SK-N-SH treated with all-trans-retinoic acid at 6 μM for 48 hours (cell line): Measurements from ENCODE around the gene FAM78B.

Source experiments
- ATAC-seq: fragments of 200-7000 bp; cut with Tn5 transposase; 3 replicates; pipeline ENCODE4 v1.9.1; 2020; ENCODE audit warnings: mild to moderate bottlenecking, moderate library complexity
- BACH2 ChIP-seq: fragments of 250-450 bp; sonication (Bioruptor Pico); IDR thresholded peaks from 2 replicates; pipeline ENCODE4 v1.9.0; 2021; ENCODE audit warnings: mild to moderate bottlenecking, borderline replicate concordance
- CSDC2 ChIP-seq: fragments of 250-450 bp; sonication (Bioruptor Pico); IDR thresholded peaks from 2 replicates; pipeline ENCODE4 v1.5.0; 2020; ENCODE audit warnings: mild to moderate bottlenecking, moderate library complexity
- ESRRG ChIP-seq: fragments of 250-450 bp; sonication (Bioruptor Pico); IDR thresholded peaks from 2 replicates; pipeline ENCODE4 v1.6.1; 2021; ENCODE audit warnings: mild to moderate bottlenecking
- GLIS3 ChIP-seq: fragments of 250-450 bp; sonication (Bioruptor Pico); IDR thresholded peaks from 2 replicates; pipeline ENCODE4 v1.5.0; 2020; ENCODE audit warnings: mild to moderate bottlenecking, moderate library complexity
- ISL1 ChIP-seq: fragments of 250-450 bp; sonication (Bioruptor Pico); IDR thresholded peaks from 2 replicates; pipeline ENCODE4 v2.1.2; 2022; ENCODE audit warnings: mild to moderate bottlenecking, moderate library complexity
- OSR1 ChIP-seq: fragments of 250-450 bp; sonication (Bioruptor Pico); IDR thresholded peaks from 2 replicates; pipeline ENCODE4 v1.8.0; 2022; ENCODE audit warnings: moderate library complexity, mild to moderate bottlenecking, inconsistent platforms
- PPARA ChIP-seq: fragments of 250-450 bp; sonication (Bioruptor Pico); IDR thresholded peaks from 2 replicates; pipeline ENCODE4 v1.5.0; 2020; ENCODE audit warnings: mild to moderate bottlenecking, borderline replicate concordance
- SNAI2 ChIP-seq: fragments of 250-450 bp; sonication (Bioruptor Pico); IDR thresholded peaks from 2 replicates; pipeline ENCODE4 v1.5.0; 2020; ENCODE audit warnings: mild to moderate bottlenecking, moderate library complexity
- TCF4 ChIP-seq: fragments of 250-450 bp; sonication (Bioruptor Pico); IDR thresholded peaks from 2 replicates; pipeline ENCODE4 v1.8.0; 2021; ENCODE audit warnings: mild to moderate bottlenecking, moderate library complexity, borderline replicate concordance
- TOX ChIP-seq: fragments of 250-450 bp; sonication (Bioruptor Pico); IDR thresholded peaks from 2 replicates; pipeline ENCODE4 v1.8.0; 2021; ENCODE audit warnings: mild to moderate bottlenecking, moderate library complexity, borderline replicate concordance
- TSHZ2 ChIP-seq: fragments of 250-450 bp; sonication (Bioruptor Pico); IDR thresholded peaks from 2 replicates; pipeline ENCODE4 v1.5.0; 2020; ENCODE audit warnings: mild to moderate bottlenecking, moderate library complexity
- ZC3H10 ChIP-seq: fragments of 250-450 bp; sonication (Bioruptor Pico); IDR thresholded peaks from 2 replicates; pipeline ENCODE4 v1.5.1; 2021; ENCODE audit warnings: mild to moderate bottlenecking, moderate library complexity
- ZFP3 ChIP-seq: fragments of 250-450 bp; sonication (Bioruptor Pico); IDR thresholded peaks from 2 replicates; pipeline ENCODE4 v1.5.0; 2020; ENCODE audit warnings: mild to moderate bottlenecking, moderate library complexity
- ZFP30 ChIP-seq: fragments of 450-650 bp; formaldehyde crosslinking; IDR thresholded peaks from 2 replicates; pipeline ENCODE4 v1.5.0; 2022; ENCODE audit warnings: mild to moderate bottlenecking, moderate library complexity
- ZNF565 ChIP-seq: fragments of 450-650 bp; formaldehyde crosslinking; conservative IDR thresholded peaks from 2 replicates; pipeline ENCODE4 v1.5.0; 2020; ENCODE audit warnings: low read depth, mild to moderate bottlenecking, moderate library complexity
- ZNF70 ChIP-seq: fragments of 450-650 bp; formaldehyde crosslinking; IDR thresholded peaks from 2 replicates; pipeline ENCODE4 v1.5.0; 2020; ENCODE audit warnings: mild to moderate bottlenecking, moderate library complexity
- ZNF8 ChIP-seq: fragments of 450-650 bp; formaldehyde crosslinking; IDR thresholded peaks from 2 replicates; pipeline ENCODE4 v1.5.0; 2020; ENCODE audit warnings: mild to moderate bottlenecking, moderate library complexity
- TF ChIP-seq, protein P1 (sequence below): fragments of 250-450 bp; sonication (Bioruptor Pico); IDR thresholded peaks from 2 replicates; pipeline ENCODE4 v1.5.1; 2020; ENCODE audit warnings: low read depth, mild to moderate bottlenecking, moderate library complexity
- TF ChIP-seq, protein P2 (sequence below): fragments of 250-450 bp; sonication (Bioruptor Pico); IDR thresholded peaks from 2 replicates; pipeline ENCODE4 v1.8.0; 2020; ENCODE audit warnings: mild to moderate bottlenecking, moderate library complexity, borderline replicate concordance

FAM78B gene

GRCh38 chr1:166086113-166086883 is 80.5 kb downstream of the FAM78B start:
- TF ChIP-seq, protein P1, sequence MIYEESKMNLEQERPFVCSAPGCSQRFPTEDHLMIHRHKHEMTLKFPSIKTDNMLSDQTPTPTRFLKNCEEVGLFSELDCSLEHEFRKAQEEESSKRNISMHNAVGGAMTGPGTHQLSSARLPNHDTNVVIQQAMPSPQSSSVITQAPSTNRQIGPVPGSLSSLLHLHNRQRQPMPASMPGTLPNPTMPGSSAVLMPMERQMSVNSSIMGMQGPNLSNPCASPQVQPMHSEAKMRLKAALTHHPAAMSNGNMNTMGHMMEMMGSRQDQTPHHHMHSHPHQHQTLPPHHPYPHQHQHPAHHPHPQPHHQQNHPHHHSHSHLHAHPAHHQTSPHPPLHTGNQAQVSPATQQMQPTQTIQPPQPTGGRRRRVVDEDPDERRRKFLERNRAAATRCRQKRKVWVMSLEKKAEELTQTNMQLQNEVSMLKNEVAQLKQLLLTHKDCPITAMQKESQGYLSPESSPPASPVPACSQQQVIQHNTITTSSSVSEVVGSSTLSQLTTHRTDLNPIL (CRISPR knock-in tag): no peak
- no peak for TF ChIP-seq TCF4 (CRISPR knock-in tag)
- TF ChIP-seq ZNF8 (CRISPR knock-in tag): no peak
- no peak for TF ChIP-seq PPARA
- TF ChIP-seq, protein P2, sequence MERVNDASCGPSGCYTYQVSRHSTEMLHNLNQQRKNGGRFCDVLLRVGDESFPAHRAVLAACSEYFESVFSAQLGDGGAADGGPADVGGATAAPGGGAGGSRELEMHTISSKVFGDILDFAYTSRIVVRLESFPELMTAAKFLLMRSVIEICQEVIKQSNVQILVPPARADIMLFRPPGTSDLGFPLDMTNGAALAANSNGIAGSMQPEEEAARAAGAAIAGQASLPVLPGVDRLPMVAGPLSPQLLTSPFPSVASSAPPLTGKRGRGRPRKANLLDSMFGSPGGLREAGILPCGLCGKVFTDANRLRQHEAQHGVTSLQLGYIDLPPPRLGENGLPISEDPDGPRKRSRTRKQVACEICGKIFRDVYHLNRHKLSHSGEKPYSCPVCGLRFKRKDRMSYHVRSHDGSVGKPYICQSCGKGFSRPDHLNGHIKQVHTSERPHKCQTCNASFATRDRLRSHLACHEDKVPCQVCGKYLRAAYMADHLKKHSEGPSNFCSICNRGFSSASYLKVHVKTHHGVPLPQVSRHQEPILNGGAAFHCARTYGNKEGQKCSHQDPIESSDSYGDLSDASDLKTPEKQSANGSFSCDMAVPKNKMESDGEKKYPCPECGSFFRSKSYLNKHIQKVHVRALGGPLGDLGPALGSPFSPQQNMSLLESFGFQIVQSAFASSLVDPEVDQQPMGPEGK (CRISPR knock-in tag): no peak
- no peak for TF ChIP-seq ZNF70 (CRISPR knock-in tag)
- no peak for TF ChIP-seq ZNF565 (CRISPR knock-in tag)
- TF ChIP-seq, all 23 proteins: peak for 0
- no peak for ATAC-seq

- no peak for ATAC-seq
- TF ChIP-seq, protein P1 (CRISPR knock-in tag): no peak
- TF ChIP-seq TCF4 (CRISPR knock-in tag): no peak
- TF ChIP-seq ZNF565 (CRISPR knock-in tag): no peak
- TF ChIP-seq ESRRG (CRISPR knock-in tag): no peak
- no peak for TF ChIP-seq CSDC2 (CRISPR knock-in tag)
- TF ChIP-seq ZC3H10: no peak
- no peak for TF ChIP-seq ZNF8 (CRISPR knock-in tag)
- no peak for TF ChIP-seq ZNF70 (CRISPR knock-in tag)
- no peak for TF ChIP-seq BACH2 (CRISPR knock-in tag)
- TF ChIP-seq ZFP3: no peak
- no peak for TF ChIP-seq TSHZ2
- TF ChIP-seq PPARA: no peak
Observed at GRCh38 chr1:166084613-166085012, 82.2 kb downstream of the FAM78B start.

GRCh38 chr1:166083887-166084286 is 82.9 kb downstream of the FAM78B start:
- no peak for ATAC-seq
- TF ChIP-seq ISL1 (CRISPR knock-in tag): no peak
- no peak for TF ChIP-seq TOX (CRISPR knock-in tag)
- TF ChIP-seq CSDC2 (CRISPR knock-in tag): no peak
- no peak for TF ChIP-seq ZFP30 (CRISPR knock-in tag)
- TF ChIP-seq ZC3H10: no peak
- no peak for TF ChIP-seq GLIS3 (CRISPR knock-in tag)
- TF ChIP-seq ZNF8 (CRISPR knock-in tag): no peak
- no peak for TF ChIP-seq PPARA
- TF ChIP-seq, protein P2 (CRISPR knock-in tag): no peak
- no peak for TF ChIP-seq BACH2 (CRISPR knock-in tag)
- TF ChIP-seq, all 23 proteins: peak for 0

- no peak for TF ChIP-seq ZC3H10
- TF ChIP-seq, protein P1 (CRISPR knock-in tag): no peak
- TF ChIP-seq ZFP3: no peak
- no peak for TF ChIP-seq GLIS3 (CRISPR knock-in tag)
- no peak for TF ChIP-seq SNAI2
- no peak for TF ChIP-seq OSR1 (CRISPR knock-in tag)
- TF ChIP-seq ESRRG (CRISPR knock-in tag): no peak
- no peak for ATAC-seq
Observed at GRCh38 chr1:166082601-166083000, 84.2 kb downstream of the FAM78B start.
